Measurements from ENCODE around the gene FGD2. TPM values are rescaled to one million over a fixed set of nuclear protein-coding genes. Genes with fewer than 3 reads are reported as not detected.

FGD2 gene
- total RNA-seq, 1 experiment from 2014 or later, result 0.17 TPM

- no peak for DNase-seq
- Histone ChIP-seq H3K4me3 (ENCODE audit: insufficient read depth, low read depth, low read length) (no peak overlapping the region), H3K27me3 (ENCODE audit: control insufficient read depth, insufficient read depth, low read length) (no peaks in the 10 kb centered on the region), H3K36me3 (replicated peaks; ENCODE audit: control insufficient read depth, insufficient read depth, low read length) (peaks cover 40% of the 10 kb centered on the region)
Measured at GRCh38 chr6:36967757-36968156, 37.7 kb upstream of the FGD2 start.

- H3K4me3 ChIP-seq (ENCODE audit: insufficient read depth, low read depth, low read length), result no peak overlapping the region
- no peak for DNase-seq
- peaks cover 45% of the 10 kb centered on the region for H3K36me3 ChIP-seq (replicated peaks; ENCODE audit: control insufficient read depth, insufficient read depth, low read length)
- H3K27me3 ChIP-seq (ENCODE audit: control insufficient read depth, insufficient read depth, low read length), result no peaks in the 10 kb centered on the region
Measured at GRCh38 chr6:36968266-36968977, 37.0 kb upstream of the FGD2 start.

- no peak for DNase-seq
- H3K27me3 ChIP-seq (ENCODE audit: control insufficient read depth, insufficient read depth, low read length), result no peaks in the 10 kb centered on the region
- H3K4me3 ChIP-seq (ENCODE audit: insufficient read depth, low read depth, low read length), result no peak overlapping the region
- peaks cover 49% of the 10 kb centered on the region for H3K36me3 ChIP-seq (replicated peaks; ENCODE audit: control insufficient read depth, insufficient read depth, low read length)
Measured at GRCh38 chr6:36969240-36969691, 36.2 kb upstream of the FGD2 start.

GRCh38 chr6:36969988-36970891 lies 35.2 kb upstream of the FGD2 start:
- peaks cover 57% of the 10 kb centered on the region for H3K36me3 ChIP-seq (replicated peaks; ENCODE audit: control insufficient read depth, insufficient read depth, low read length)
- no peak for DNase-seq
- H3K27me3 ChIP-seq (ENCODE audit: control insufficient read depth, insufficient read depth, low read length), result no peaks in the 10 kb centered on the region
- H3K4me3 ChIP-seq (ENCODE audit: insufficient read depth, low read depth, low read length), result no peak overlapping the region

GRCh38 chr6:36970892-36971842 lies 34.3 kb upstream of the FGD2 start:
- no peak for DNase-seq
- Histone ChIP-seq H3K36me3 (replicated peaks; ENCODE audit: control insufficient read depth, insufficient read depth, low read length) (peaks cover 63% of the 10 kb centered on the region), H3K27me3 (ENCODE audit: control insufficient read depth, insufficient read depth, low read length) (no peaks in the 10 kb centered on the region), H3K4me3 (ENCODE audit: insufficient read depth, low read depth, low read length) (no peak overlapping the region)

GRCh38 chr6:36971921-36972673 lies 33.4 kb upstream of the FGD2 start:
- Histone ChIP-seq H3K27me3 (ENCODE audit: control insufficient read depth, insufficient read depth, low read length) (no peaks in the 10 kb centered on the region), H3K36me3 (replicated peaks; ENCODE audit: control insufficient read depth, insufficient read depth, low read length) (peaks cover 73% of the 10 kb centered on the region), H3K4me3 (ENCODE audit: insufficient read depth, low read depth, low read length) (no peak overlapping the region)
- DNase-seq, result no peak

- Histone ChIP-seq H3K27me3 (ENCODE audit: control insufficient read depth, insufficient read depth, low read length) (no peaks in the 10 kb centered on the region), H3K4me3 (ENCODE audit: insufficient read depth, low read depth, low read length) (no peak overlapping the region), H3K36me3 (replicated peaks; ENCODE audit: control insufficient read depth, insufficient read depth, low read length) (peaks cover 76% of the 10 kb centered on the region)
- no peak for DNase-seq
Measured at GRCh38 chr6:36973190-36973589, 32.3 kb upstream of the FGD2 start.

- no peak overlapping the region for H3K4me3 ChIP-seq (ENCODE audit: insufficient read depth, low read depth, low read length)
- H3K36me3 ChIP-seq (replicated peaks; ENCODE audit: control insufficient read depth, insufficient read depth, low read length), result peaks cover 78% of the 10 kb centered on the region
- H3K27me3 ChIP-seq (ENCODE audit: control insufficient read depth, insufficient read depth, low read length), result no peaks in the 10 kb centered on the region
- DNase-seq, result no peak
Measured at GRCh38 chr6:36973647-36974046, 31.8 kb upstream of the FGD2 start.

GRCh38 chr6:36975231-36976006 lies 30.0 kb upstream of the FGD2 start:
- H3K4me3 ChIP-seq (ENCODE audit: insufficient read depth, low read depth, low read length), result no peak overlapping the region
- peaks cover 64% of the 10 kb centered on the region for H3K36me3 ChIP-seq (replicated peaks; ENCODE audit: control insufficient read depth, insufficient read depth, low read length)
- no peaks in the 10 kb centered on the region for H3K27me3 ChIP-seq (ENCODE audit: control insufficient read depth, insufficient read depth, low read length)
- DNase-seq, result no peak

GRCh38 chr6:36976007-36976264 lies 29.5 kb upstream of the FGD2 start:
- Histone ChIP-seq H3K4me3 (ENCODE audit: insufficient read depth, low read depth, low read length) (no peak overlapping the region), H3K36me3 (replicated peaks; ENCODE audit: control insufficient read depth, insufficient read depth, low read length) (peaks cover 58% of the 10 kb centered on the region), H3K27me3 (ENCODE audit: control insufficient read depth, insufficient read depth, low read length) (no peaks in the 10 kb centered on the region)
- no peak for DNase-seq

GRCh38 chr6:36976509-36976908 lies 28.9 kb upstream of the FGD2 start:
- H3K4me3 ChIP-seq (ENCODE audit: insufficient read depth, low read depth, low read length), result no peak overlapping the region
- DNase-seq, result no peak
- H3K27me3 ChIP-seq (ENCODE audit: control insufficient read depth, insufficient read depth, low read length), result no peaks in the 10 kb centered on the region
- H3K36me3 ChIP-seq (replicated peaks; ENCODE audit: control insufficient read depth, insufficient read depth, low read length), result peaks cover 53% of the 10 kb centered on the region

GRCh38 chr6:36976931-36977330 lies 28.5 kb upstream of the FGD2 start:
- no peaks in the 10 kb centered on the region for H3K27me3 ChIP-seq (ENCODE audit: control insufficient read depth, insufficient read depth, low read length)
- peaks cover 49% of the 10 kb centered on the region for H3K36me3 ChIP-seq (replicated peaks; ENCODE audit: control insufficient read depth, insufficient read depth, low read length)
- H3K4me3 ChIP-seq (ENCODE audit: insufficient read depth, low read depth, low read length), result no peak overlapping the region
- no peak for DNase-seq

GRCh38 chr6:36977470-36977941 lies 27.9 kb upstream of the FGD2 start:
- Histone ChIP-seq H3K27me3 (ENCODE audit: control insufficient read depth, insufficient read depth, low read length) (no peaks in the 10 kb centered on the region), H3K4me3 (ENCODE audit: insufficient read depth, low read depth, low read length) (no peak overlapping the region), H3K36me3 (replicated peaks; ENCODE audit: control insufficient read depth, insufficient read depth, low read length) (peaks cover 47% of the 10 kb centered on the region)
- peak; percentile 92 for DNase-seq

Data from H7 (cell line).